IPS DF 4.7 (cell line): ENCODE results near the gene STK35.

Experiments
- DNase-seq: peaks from one replicate; pipeline ENCODE4 v3.0.0-alpha.2; 2013; ENCODE audit warnings: low spot score; ENCODE audit errors: extremely low read depth

STK35 gene

GRCh38 chr20:2133318-2134183 lies 31.9 kb downstream of the STK35 start:
- no peak for DNase-seq

- no peak for DNase-seq
Observed at GRCh38 chr20:2135013-2135412, 33.4 kb downstream of the STK35 start.

- DNase-seq: no peak
Observed at GRCh38 chr20:2136275-2136674, 34.6 kb downstream of the STK35 start.

- no peak for DNase-seq
Observed at GRCh38 chr20:2137552-2138201, 36.0 kb downstream of the STK35 start.

GRCh38 chr20:2138396-2138795 lies 36.8 kb downstream of the STK35 start:
- DNase-seq: no peak

- DNase-seq: no peak
Observed at GRCh38 chr20:2139250-2139649, 37.6 kb downstream of the STK35 start.

GRCh38 chr20:2139736-2140135 lies 38.1 kb downstream of the STK35 start:
- DNase-seq: no peak

- no peak for DNase-seq
Observed at GRCh38 chr20:2140561-2140960, 38.9 kb downstream of the STK35 start.

GRCh38 chr20:2141600-2142575 lies 40.3 kb downstream of the STK35 start:
- no peak for DNase-seq

GRCh38 chr20:2142649-2143048 lies 41.0 kb downstream of the STK35 start:
- DNase-seq: no peak

GRCh38 chr20:2143594-2143993 lies 42.0 kb downstream of the STK35 start:
- DNase-seq: no peak

GRCh38 chr20:2144850-2145249 lies 43.2 kb downstream of the STK35 start:
- DNase-seq: no peak

- DNase-seq: no peak
Observed at GRCh38 chr20:2145376-2145775, 43.7 kb downstream of the STK35 start.

- DNase-seq: no peak
Observed at GRCh38 chr20:2146080-2146867, 44.6 kb downstream of the STK35 start.

GRCh38 chr20:2149507-2149906 lies 47.9 kb downstream of the STK35 start:
- no peak for DNase-seq

GRCh38 chr20:2150660-2151059 lies 49.0 kb downstream of the STK35 start:
- no peak for DNase-seq

GRCh38 chr20:2151858-2152281 lies 50.2 kb downstream of the STK35 start:
- no peak for DNase-seq

- DNase-seq: no peak
Observed at GRCh38 chr20:2152317-2152716, 50.7 kb downstream of the STK35 start.

- DNase-seq: no peak
Observed at GRCh38 chr20:2153326-2153725, 51.7 kb downstream of the STK35 start.

- DNase-seq: no peak
Observed at GRCh38 chr20:2156224-2156623, 54.6 kb downstream of the STK35 start.
